Stimulated activated naive B cell treated with anti-CD40 and anti-IgM and Interleukin-4, amounts not matched to agents 10 μg/mL and 1 μg/mL and 100 μg/mL, for 72 hours (primary cell): ENCODE results near the gene PPCDC.
A peak's percentile ranks its signal among the peaks of the same experiment; 100 is the strongest.

ENCODE experiments used
- ATAC-seq, 2 donors: fragments of 150-1000 bp; cut with Tn5 transposase; replicated peaks; 2 replicates each; pipeline ENCODE4 v1.10.0; 2021; ENCODE audit warnings: moderate library complexity in 1 of 2
- DNase-seq: peaks from one replicate; pipeline ENCODE4 v3.0.0; 2021
- H3K27ac Mint-ChIP-seq: one replicate; pipeline ENCODE4 v1.8.0; 2022; ENCODE audit warnings: mild to moderate bottlenecking, mixed read lengths
- H3K27me3 Mint-ChIP-seq, 2 donors: one replicate each; pipeline ENCODE4 v1.8.0; 2022; ENCODE audit warnings: mixed read lengths in 2 of 2
- H3K36me3 Mint-ChIP-seq, 2 donors: one replicate each; pipeline ENCODE4 v1.8.0; 2022; ENCODE audit warnings: mixed read lengths in 2 of 2, mild to moderate bottlenecking in 1 of 2
- H3K4me1 Mint-ChIP-seq, 2 donors: one replicate each; pipeline ENCODE4 v1.8.0; 2022; ENCODE audit warnings: mixed read lengths in 2 of 2, mild to moderate bottlenecking in 1 of 2
- H3K4me3 Mint-ChIP-seq, 2 donors: one replicate each; pipeline ENCODE4 v1.8.0; 2022; ENCODE audit warnings: mild to moderate bottlenecking in 2 of 2, mixed read lengths in 2 of 2, moderate library complexity in 1 of 2
- H3K9me3 Mint-ChIP-seq, 2 donors: one replicate each; pipeline ENCODE4 v1.8.0; 2022; ENCODE audit warnings: mixed read lengths in 2 of 2, mild to moderate bottlenecking in 1 of 2

Gene PPCDC

GRCh38 chr15:75025548-75026260, 2.3 kb downstream of the PPCDC start:
- Mint-ChIP-seq H3K36me3 (peaks cover 12 to 39% of the 10 kb centered on the region in 2 donors), H3K9me3 (no peaks in the 10 kb centered on the region), H3K27me3 (peaks cover 19 to 24% of the 10 kb centered on the region in 2 donors), H3K27ac (no peak overlapping the region), H3K4me3 (no peak overlapping the region), H3K4me1 (peaks cover 14 to 37% of the 10 kb centered on the region in 2 donors)
- no peak for DNase-seq
- ATAC-seq, result no peak

- no peak for DNase-seq
- Mint-ChIP-seq H3K27ac (no peak overlapping the region), H3K4me1 (peaks cover 24 to 55% of the 10 kb centered on the region in 2 donors)
Measured at GRCh38 chr15:75027551-75027950, 4.2 kb downstream of the PPCDC start.

GRCh38 chr15:75028991-75029377, 5.6 kb downstream of the PPCDC start:
- H3K4me3 Mint-ChIP-seq, result no peak overlapping the region

More at GRCh38 chr15:75027551-75027950, 4.2 kb downstream of the PPCDC start:
- no peak for ATAC-seq
- Mint-ChIP-seq H3K36me3 (peaks cover 15 to 49% of the 10 kb centered on the region in 2 donors), H3K9me3 (no peaks in the 10 kb centered on the region), H3K27me3 (peaks cover 6 to 10% of the 10 kb centered on the region in 2 donors), H3K4me3 (no peak overlapping the region)

GRCh38 chr15:75029378-75030022, 6.1 kb downstream of the PPCDC start:
- H3K27me3 Mint-ChIP-seq, result peaks cover 10% of the 10 kb centered on the region in 2 donors
- peak; percentile 86 to 90 for ATAC-seq
- peak overlapping the region; percentile 71 to 75 for H3K4me3 Mint-ChIP-seq
- peaks cover 18 to 55% of the 10 kb centered on the region in 2 donors for H3K36me3 Mint-ChIP-seq
- H3K9me3 Mint-ChIP-seq, result no peaks in the 10 kb centered on the region
- peak overlapping the region; percentile 75 for H3K27ac Mint-ChIP-seq
- peak; percentile 78 for DNase-seq
- peaks cover 34 to 56% of the 10 kb centered on the region in 2 donors for H3K4me1 Mint-ChIP-seq

More at GRCh38 chr15:75028991-75029377, 5.6 kb downstream of the PPCDC start:
- H3K27me3 Mint-ChIP-seq, result peaks cover 10% of the 10 kb centered on the region in 2 donors
- DNase-seq (no peak), ATAC-seq (peak; percentile 13 to 17)
- H3K4me1 Mint-ChIP-seq, result peaks cover 31 to 56% of the 10 kb centered on the region in 2 donors
- no peaks in the 10 kb centered on the region for H3K9me3 Mint-ChIP-seq
- peak overlapping the region; percentile 75 for H3K27ac Mint-ChIP-seq
- H3K36me3 Mint-ChIP-seq, result peaks cover 18 to 54% of the 10 kb centered on the region in 2 donors

GRCh38 chr15:75030023-75030413, 6.6 kb downstream of the PPCDC start:
- H3K27ac Mint-ChIP-seq, result peak overlapping the region; percentile 31
- H3K4me1 Mint-ChIP-seq, result peaks cover 36 to 53% of the 10 kb centered on the region in 2 donors
- no peak overlapping the region for H3K4me3 Mint-ChIP-seq
- ATAC-seq (no peak), DNase-seq (no peak)
- no peaks in the 10 kb centered on the region for H3K9me3 Mint-ChIP-seq
- peaks cover 10% of the 10 kb centered on the region in 2 donors for H3K27me3 Mint-ChIP-seq
- peaks cover 19 to 55% of the 10 kb centered on the region in 2 donors for H3K36me3 Mint-ChIP-seq

- no peak overlapping the region for H3K4me3 Mint-ChIP-seq
- peaks cover 21 to 55% of the 10 kb centered on the region in 2 donors for H3K36me3 Mint-ChIP-seq
- ATAC-seq (no peak), DNase-seq (no peak)
- H3K4me1 Mint-ChIP-seq, result peaks cover 36 to 49% of the 10 kb centered on the region in 2 donors
- H3K9me3 Mint-ChIP-seq, result no peaks in the 10 kb centered on the region
- H3K27ac Mint-ChIP-seq, result peak overlapping the region; percentile 31
- peaks cover 10% of the 10 kb centered on the region in 2 donors for H3K27me3 Mint-ChIP-seq
Measured at GRCh38 chr15:75030424-75030823, 7.0 kb downstream of the PPCDC start.

- H3K9me3 Mint-ChIP-seq, result no peaks in the 10 kb centered on the region
- DNase-seq (no peak), ATAC-seq (no peak)
- peak overlapping the region; percentile 20 for H3K27ac Mint-ChIP-seq
- H3K27me3 Mint-ChIP-seq, result peaks cover 10% of the 10 kb centered on the region in 2 donors
- no peak overlapping the region for H3K4me3 Mint-ChIP-seq
- peaks cover 38 to 48% of the 10 kb centered on the region in 2 donors for H3K4me1 Mint-ChIP-seq
- peaks cover 26 to 54% of the 10 kb centered on the region in 2 donors for H3K36me3 Mint-ChIP-seq
Measured at GRCh38 chr15:75031848-75032247, 8.5 kb downstream of the PPCDC start.

GRCh38 chr15:75032395-75032794, 9.0 kb downstream of the PPCDC start:
- H3K27me3 Mint-ChIP-seq, result peaks cover 8 to 10% of the 10 kb centered on the region in 2 donors
- peaks cover 30 to 54% of the 10 kb centered on the region in 2 donors for H3K36me3 Mint-ChIP-seq
- no peak for DNase-seq
- no peak for ATAC-seq
- H3K9me3 Mint-ChIP-seq, result no peaks in the 10 kb centered on the region
- peaks cover 42 to 53% of the 10 kb centered on the region in 2 donors for H3K4me1 Mint-ChIP-seq
- no peak overlapping the region for H3K4me3 Mint-ChIP-seq
- H3K27ac Mint-ChIP-seq, result peak overlapping the region; percentile 20

- Mint-ChIP-seq H3K4me3 (peak overlapping the region in 1 of 2 donors; percentile 23), H3K36me3 (peaks cover 38 to 51% of the 10 kb centered on the region in 2 donors), H3K27me3 (peaks cover 0 to 3% of the 10 kb centered on the region in 2 donors), H3K27ac (peak overlapping the region; percentile 39), H3K9me3 (no peaks in the 10 kb centered on the region), H3K4me1 (peaks cover 49 to 67% of the 10 kb centered on the region in 2 donors)
- DNase-seq (no peak), ATAC-seq (peak; percentile 55 to 64)
Measured at GRCh38 chr15:75033809-75034208, 10.4 kb downstream of the PPCDC start.

- Mint-ChIP-seq H3K27ac (peak overlapping the region; percentile 37), H3K36me3 (peaks cover 33 to 45% of the 10 kb centered on the region in 2 donors), H3K4me1 (peaks cover 51 to 68% of the 10 kb centered on the region in 2 donors), H3K9me3 (no peaks in the 10 kb centered on the region), H3K27me3 (peaks cover 0 to 3% of the 10 kb centered on the region in 2 donors), H3K4me3 (no peak overlapping the region)
- no peak for ATAC-seq
- DNase-seq, result no peak
Measured at GRCh38 chr15:75034615-75035014, 11.2 kb downstream of the PPCDC start.

GRCh38 chr15:75036212-75036616, 12.8 kb downstream of the PPCDC start:
- H3K27me3 Mint-ChIP-seq, result peaks cover 0 to 3% of the 10 kb centered on the region in 2 donors
- no peak overlapping the region for H3K4me3 Mint-ChIP-seq
- H3K9me3 Mint-ChIP-seq, result no peaks in the 10 kb centered on the region
- H3K4me1 Mint-ChIP-seq, result peaks cover 46 to 62% of the 10 kb centered on the region in 2 donors
- DNase-seq (no peak), ATAC-seq (no peak)
- peaks cover 31 to 49% of the 10 kb centered on the region in 2 donors for H3K36me3 Mint-ChIP-seq
- peak overlapping the region; percentile 4 for H3K27ac Mint-ChIP-seq

- Mint-ChIP-seq H3K4me1 (peaks cover 43 to 63% of the 10 kb centered on the region in 2 donors), H3K9me3 (no peaks in the 10 kb centered on the region), H3K36me3 (peaks cover 31 to 43% of the 10 kb centered on the region in 2 donors), H3K27ac (peak overlapping the region; percentile 74), H3K4me3 (no peak overlapping the region), H3K27me3 (peaks cover 0 to 3% of the 10 kb centered on the region in 2 donors)
- DNase-seq, result no peak
- ATAC-seq, result peak; percentile 55 to 66
Measured at GRCh38 chr15:75037685-75038084, 14.3 kb downstream of the PPCDC start.

- H3K9me3 Mint-ChIP-seq, result no peaks in the 10 kb centered on the region
- no peak for ATAC-seq
- H3K27me3 Mint-ChIP-seq, result peaks cover 0 to 3% of the 10 kb centered on the region in 2 donors
- peak overlapping the region in 1 of 2 donors; percentile 22 for H3K4me3 Mint-ChIP-seq
- no peak overlapping the region for H3K27ac Mint-ChIP-seq
- H3K4me1 Mint-ChIP-seq, result peaks cover 46 to 66% of the 10 kb centered on the region in 2 donors
- peaks cover 31 to 42% of the 10 kb centered on the region in 2 donors for H3K36me3 Mint-ChIP-seq
- no peak for DNase-seq
Measured at GRCh38 chr15:75038231-75038630, 14.8 kb downstream of the PPCDC start.

- Mint-ChIP-seq H3K9me3 (no peaks in the 10 kb centered on the region), H3K27me3 (no peaks in the 10 kb centered on the region), H3K36me3 (peaks cover 17 to 36% of the 10 kb centered on the region in 2 donors), H3K27ac (peak overlapping the region; percentile 92), H3K4me3 (peak overlapping the region; percentile 60 to 70), H3K4me1 (peaks cover 66 to 88% of the 10 kb centered on the region in 2 donors)
- ATAC-seq, result peak; percentile 84 to 86
- peak; percentile 96 for DNase-seq
Measured at GRCh38 chr15:75042730-75043508, 19.5 kb downstream of the PPCDC start.
